Upper lobe of right lung (tissue), 1 donor: Measurements from ENCODE around the gene KDM3A. TPM values are rescaled to one million over a fixed set of nuclear protein-coding genes. Genes with fewer than 3 reads are reported as not detected.

Experiments
- ATAC-seq: fragments of 200-7000 bp; cut with Tn5 transposase; one replicate; pipeline ENCODE4 v1.9.1; 2020; ENCODE audit warnings: mild to moderate bottlenecking, moderate library complexity
- DNase-seq: peaks from one replicate; pipeline ENCODE4 v3.0.0-alpha.2; 2020
- H3K27ac ChIP-seq: fragments of 200-600 bp; one replicate; pipeline ENCODE4 v1.8.0; 2022
- H3K27me3 ChIP-seq: fragments of 200-600 bp; one replicate; pipeline ENCODE4 v1.8.0; 2022; ENCODE audit warnings: mild to moderate bottlenecking
- H3K36me3 ChIP-seq: fragments of 200-600 bp; one replicate; pipeline ENCODE4 v1.8.0; 2022
- H3K4me1 ChIP-seq: fragments of 200-600 bp; one replicate; pipeline ENCODE4 v1.8.0; 2022
- H3K4me3 ChIP-seq: fragments of 200-600 bp; one replicate; pipeline ENCODE4 v1.8.0; 2022; ENCODE audit warnings: mild to moderate bottlenecking
- H3K9me3 ChIP-seq: fragments of 200-600 bp; one replicate; pipeline ENCODE4 v1.8.0; 2022
- intact Hi-C: fragments of 100-400 bp; cut with DNase I; formaldehyde crosslinking; loops from one replicate; pipeline ENCODE4 v1.11.0; 2022
- total RNA-seq: library from RNA; stranded (reverse); fragmentation: NEBNext Ultra II Directional; extraction: Animal tissue kit (Norgen Biotek cat#: 25700); gene quantifications from one replicate; pipeline ENCODE4 v1.2.1, GENCODE V29; 2021
- TF ChIP-seq, protein P1 (sequence below): fragments of 200-600 bp; IDR thresholded peaks from one replicate; pipeline ENCODE4 v1.8.0; 2022; ENCODE audit warnings: antibody characterized with exemption
- donor health status: DM: no; HTN: yes; CAD: no; lungs with severe emphysema.

Gene KDM3A
- total RNA-seq, 1 donor from 2014 or later: 49.1 TPM

DNA sequence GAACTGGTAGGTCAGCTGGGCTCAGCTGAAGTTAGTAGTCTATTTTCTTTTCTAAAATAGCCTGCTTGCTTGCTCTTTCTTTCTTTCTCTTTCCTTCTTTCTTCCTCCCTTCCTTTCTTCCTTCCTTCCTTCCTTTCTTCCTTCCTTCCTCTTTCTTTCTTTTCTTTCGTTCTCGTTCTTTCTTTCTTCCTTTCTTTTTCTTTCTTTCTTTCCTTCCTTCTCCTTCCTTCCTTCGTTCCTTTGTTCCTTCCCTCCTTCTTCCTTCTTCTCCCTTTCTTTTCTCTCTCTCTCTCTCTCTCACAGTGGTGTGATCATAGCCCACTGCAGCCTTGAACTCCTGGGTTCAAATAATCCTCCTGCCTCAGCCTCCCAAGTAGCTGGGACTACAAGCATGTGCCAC lies 29.2 kb upstream of the KDM3A start:
- no peaks in the 10 kb centered on the region for H3K36me3 ChIP-seq
- no peaks in the 10 kb centered on the region for H3K4me1 ChIP-seq
- ATAC-seq: no peak
- H3K27ac ChIP-seq: no peak overlapping the region
- no peaks in the 10 kb centered on the region for H3K27me3 ChIP-seq
- H3K4me3 ChIP-seq: no peak overlapping the region
- intact Hi-C loops: no loop called here
- DNase-seq: no peak
- TF ChIP-seq, protein P1, sequence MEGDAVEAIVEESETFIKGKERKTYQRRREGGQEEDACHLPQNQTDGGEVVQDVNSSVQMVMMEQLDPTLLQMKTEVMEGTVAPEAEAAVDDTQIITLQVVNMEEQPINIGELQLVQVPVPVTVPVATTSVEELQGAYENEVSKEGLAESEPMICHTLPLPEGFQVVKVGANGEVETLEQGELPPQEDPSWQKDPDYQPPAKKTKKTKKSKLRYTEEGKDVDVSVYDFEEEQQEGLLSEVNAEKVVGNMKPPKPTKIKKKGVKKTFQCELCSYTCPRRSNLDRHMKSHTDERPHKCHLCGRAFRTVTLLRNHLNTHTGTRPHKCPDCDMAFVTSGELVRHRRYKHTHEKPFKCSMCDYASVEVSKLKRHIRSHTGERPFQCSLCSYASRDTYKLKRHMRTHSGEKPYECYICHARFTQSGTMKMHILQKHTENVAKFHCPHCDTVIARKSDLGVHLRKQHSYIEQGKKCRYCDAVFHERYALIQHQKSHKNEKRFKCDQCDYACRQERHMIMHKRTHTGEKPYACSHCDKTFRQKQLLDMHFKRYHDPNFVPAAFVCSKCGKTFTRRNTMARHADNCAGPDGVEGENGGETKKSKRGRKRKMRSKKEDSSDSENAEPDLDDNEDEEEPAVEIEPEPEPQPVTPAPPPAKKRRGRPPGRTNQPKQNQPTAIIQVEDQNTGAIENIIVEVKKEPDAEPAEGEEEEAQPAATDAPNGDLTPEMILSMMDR: no peak
- no peaks in the 10 kb centered on the region for H3K9me3 ChIP-seq

DNA sequence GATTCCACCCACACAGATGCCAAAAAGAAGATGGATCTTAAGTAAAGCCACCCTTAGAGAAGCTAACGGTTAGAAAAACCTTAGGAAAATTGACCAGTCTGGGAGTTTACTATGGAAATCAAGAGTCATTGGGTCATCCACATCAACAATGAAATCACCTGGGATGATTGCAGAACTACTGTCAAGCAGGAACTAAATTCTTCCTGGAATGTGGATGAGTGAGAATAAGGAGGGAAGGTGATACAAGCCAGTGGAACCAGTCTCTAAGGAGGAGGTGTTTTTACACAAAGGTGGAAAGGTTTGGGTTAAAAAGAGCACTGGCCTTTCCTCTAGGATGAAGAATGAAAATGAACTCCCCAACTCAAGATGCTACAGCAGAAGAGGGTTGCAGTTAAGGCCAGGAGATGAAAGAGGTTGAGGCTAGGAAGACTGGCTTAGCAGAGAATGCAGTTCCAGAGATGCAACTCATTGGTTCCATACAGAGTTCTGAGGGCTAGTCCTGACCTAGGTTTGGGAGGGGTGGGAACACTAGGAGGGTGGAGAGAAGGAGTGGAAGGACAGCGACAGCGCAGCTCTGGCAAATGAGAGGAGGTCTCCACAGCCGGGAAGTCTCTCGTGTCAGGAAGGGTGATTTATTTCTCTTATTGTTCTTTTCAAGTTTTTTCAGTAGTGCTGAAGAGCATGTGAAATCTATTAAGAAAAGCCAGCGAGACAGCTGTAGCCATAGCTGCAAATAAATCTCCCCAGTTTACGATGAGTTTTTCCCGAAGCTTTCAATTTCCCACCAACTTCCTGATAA lies 27.7 kb upstream of the KDM3A start:
- no peaks in the 10 kb centered on the region for H3K27me3 ChIP-seq
- TF ChIP-seq, protein P1: no peak
- ATAC-seq (no peak), DNase-seq (no peak)
- H3K36me3 ChIP-seq: no peaks in the 10 kb centered on the region
- H3K9me3 ChIP-seq: no peaks in the 10 kb centered on the region
- H3K27ac ChIP-seq: no peak overlapping the region
- H3K4me1 ChIP-seq: no peaks in the 10 kb centered on the region
- intact Hi-C loops: no loop called here
- H3K4me3 ChIP-seq: peak overlapping the region; percentile 9

DNA sequence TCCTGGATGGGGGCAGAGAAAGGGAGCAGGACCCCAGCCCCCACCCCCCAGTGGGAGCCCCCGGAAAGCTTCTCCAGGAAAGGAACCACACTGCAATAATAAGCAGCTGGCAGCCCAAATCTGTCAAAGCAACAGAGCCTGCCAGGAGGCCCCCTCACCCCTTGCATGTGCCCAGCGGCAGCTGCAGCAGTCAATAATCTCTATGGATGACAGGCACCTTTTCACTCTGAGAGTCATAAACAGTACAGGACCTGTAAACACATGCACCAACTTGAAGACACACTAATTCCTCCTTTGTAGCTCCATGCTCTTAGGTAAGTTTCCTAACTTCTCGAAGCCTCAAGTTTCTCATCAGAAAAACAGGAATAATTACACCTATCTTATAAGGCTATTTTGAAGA lies 26.2 kb upstream of the KDM3A start:
- H3K36me3 ChIP-seq: no peaks in the 10 kb centered on the region
- H3K4me1 ChIP-seq: no peaks in the 10 kb centered on the region
- H3K27ac ChIP-seq: no peak overlapping the region
- TF ChIP-seq, protein P1: no peak
- intact Hi-C loops: no loop called here
- no peaks in the 10 kb centered on the region for H3K9me3 ChIP-seq
- no peak overlapping the region for H3K4me3 ChIP-seq
- ATAC-seq (no peak), DNase-seq (no peak)
- H3K27me3 ChIP-seq: no peaks in the 10 kb centered on the region

DNA sequence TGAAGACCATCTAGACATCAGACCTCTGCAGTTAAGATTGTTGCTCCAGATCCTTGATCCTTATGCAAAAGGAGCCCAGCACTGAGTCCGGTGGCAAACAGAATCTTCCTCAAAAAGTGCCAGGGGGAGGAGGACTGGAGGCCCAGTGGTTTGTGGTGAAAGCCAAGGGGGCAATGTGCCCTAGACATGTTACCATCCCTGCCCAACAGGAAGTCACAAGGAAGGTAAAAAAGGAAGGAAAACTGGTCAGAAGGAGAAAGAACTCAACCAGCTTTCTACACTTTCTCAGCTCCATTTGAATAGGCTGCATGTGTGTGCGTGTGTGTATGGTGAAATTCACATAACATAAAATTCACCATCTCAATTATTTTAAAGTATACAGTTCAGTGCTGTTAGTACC lies 25.0 kb upstream of the KDM3A start:
- Histone ChIP-seq H3K27me3 (no peaks in the 10 kb centered on the region), H3K36me3 (no peaks in the 10 kb centered on the region), H3K4me1 (no peaks in the 10 kb centered on the region), H3K9me3 (no peaks in the 10 kb centered on the region), H3K4me3 (no peak overlapping the region), H3K27ac (no peak overlapping the region)
- TF ChIP-seq, protein P1: no peak
- ATAC-seq: peak; percentile 87
- no peak for DNase-seq
- intact Hi-C loops: no loop called here

DNA sequence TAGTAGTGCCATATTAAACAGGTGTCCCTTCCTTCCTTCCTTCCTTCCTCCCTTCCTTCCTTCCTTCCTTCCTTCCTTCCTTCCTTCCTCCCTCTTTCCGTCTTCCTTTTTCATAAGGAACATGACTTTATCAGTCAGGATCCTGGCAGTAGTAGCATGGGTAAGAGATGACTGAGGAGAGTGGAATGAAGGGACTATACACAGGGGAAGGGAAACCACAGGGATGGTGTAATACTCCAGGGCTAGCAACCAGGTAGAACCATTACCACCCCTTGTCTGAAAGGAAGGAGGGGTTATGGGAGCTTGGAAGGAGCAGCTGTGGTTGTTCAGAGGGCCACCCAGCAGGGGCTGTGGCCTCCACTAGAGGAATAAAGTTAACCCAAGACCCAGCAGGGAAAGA lies 23.2 kb upstream of the KDM3A start:
- DNase-seq (no peak), ATAC-seq (peak; percentile 22)
- intact Hi-C loops: no loop called here
- H3K4me1 ChIP-seq: no peaks in the 10 kb centered on the region
- TF ChIP-seq, protein P1: no peak
- no peaks in the 10 kb centered on the region for H3K9me3 ChIP-seq
- H3K27me3 ChIP-seq: peaks cover 7% of the 10 kb centered on the region
- H3K27ac ChIP-seq: no peak overlapping the region
- no peaks in the 10 kb centered on the region for H3K36me3 ChIP-seq
- H3K4me3 ChIP-seq: no peak overlapping the region
